Activated CD4-positive, alpha-beta T cell treated with anti-CD3 and anti-CD28 coated beads, Interleukin-2, amount 10 ng/mL, durations not matched to agents 7 days and 5 days (primary cell): ENCODE data around the gene TSR2. TPM values are rescaled to one million over a fixed set of nuclear protein-coding genes. Genes with fewer than 3 reads are reported as not detected.
"Not testable (repeated sequence)": the region's sequence is repeated elsewhere in the genome, so short reads cannot be mapped to it uniquely, and the experiment has no call there.

Experiments used
- CTCF ChIA-PET: fragments of 350-600 bp; sonication (Branson Sonifier 250); formaldehyde crosslinking; loops from one replicate; lab custom pipeline; 2021; ENCODE audit warnings: antibody characterized with exemption; lab: Charles Lee
- POLR2A ChIA-PET: fragments of 350-600 bp; sonication (Branson Sonifier 250); formaldehyde crosslinking; loops from one replicate; lab custom pipeline; 2021; ENCODE audit warnings: antibody characterized with exemption; lab: Charles Lee
- DNase-seq: peaks from one replicate; pipeline ENCODE4 v3.0.0-alpha.2; 2020
- H3K27ac Mint-ChIP-seq: one replicate; pipeline ENCODE4 v1.8.0; 2021; ENCODE audit warnings: mild to moderate bottlenecking, moderate library complexity, mixed read lengths
- H3K27me3 Mint-ChIP-seq: one replicate; pipeline ENCODE4 v1.8.0; 2021; ENCODE audit warnings: mixed read lengths
- H3K36me3 Mint-ChIP-seq: one replicate; pipeline ENCODE4 v1.8.0; 2021; ENCODE audit warnings: low read depth, mixed read lengths
- H3K4me1 Mint-ChIP-seq: one replicate; pipeline ENCODE4 v1.8.0; 2021; ENCODE audit warnings: mixed read lengths
- H3K4me3 Mint-ChIP-seq: one replicate; pipeline ENCODE4 v1.8.0; 2021; ENCODE audit warnings: mild to moderate bottlenecking, moderate library complexity, mixed read lengths
- H3K9me3 Mint-ChIP-seq: one replicate; pipeline ENCODE4 v1.8.0; 2021; ENCODE audit warnings: mixed read lengths
- total RNA-seq, 2 experiments: library from RNA; stranded (reverse); gene quantifications; one replicate each; pipeline ENCODE4 v1.2.3, GENCODE V29; 2021

TSR2 gene
- total RNA-seq, 2 experiments from 2014 or later = 33.2 to 33.6 TPM

GRCh38 chrX:54483946-54484345, 43.7 kb downstream of the TSR2 start:
- no peaks in the 10 kb centered on the region for H3K4me1 Mint-ChIP-seq
- H3K27ac Mint-ChIP-seq = no peak overlapping the region
- DNase-seq = no peak
- no peaks in the 10 kb centered on the region for H3K27me3 Mint-ChIP-seq
- ChIA-PET CTCF (interaction anchor here (0.6 kb wide), 1 partner anchor 12 kb away, joined by 3 read pairs; no protein-coding TSS in a partner anchor), POLR2A (no interaction called here)
- H3K36me3 Mint-ChIP-seq = no peaks in the 10 kb centered on the region
- H3K4me3 Mint-ChIP-seq = no peak overlapping the region
- no peaks in the 10 kb centered on the region for H3K9me3 Mint-ChIP-seq

GRCh38 chrX:54484666-54485065, 44.5 kb downstream of the TSR2 start:
- H3K27ac Mint-ChIP-seq = no peak overlapping the region
- ChIA-PET POLR2A (no interaction called here), CTCF (interaction anchor here (0.6 kb wide), 1 partner anchor 13 kb away, joined by 3 read pairs; no protein-coding TSS in a partner anchor)

GRCh38 chrX:54489819-54490218, 49.6 kb downstream of the TSR2 start:
- CTCF ChIA-PET, DNase-seq, H3K4me1 Mint-ChIP-seq, POLR2A ChIA-PET, H3K4me3 Mint-ChIP-seq, H3K36me3 Mint-ChIP-seq, H3K27ac Mint-ChIP-seq, H3K9me3 Mint-ChIP-seq: not testable (repeated sequence)
- peaks cover 15% of the 10 kb centered on the region for H3K27me3 Mint-ChIP-seq

More at GRCh38 chrX:54484666-54485065, 44.5 kb downstream of the TSR2 start:
- H3K36me3 Mint-ChIP-seq = no peaks in the 10 kb centered on the region
- no peaks in the 10 kb centered on the region for H3K27me3 Mint-ChIP-seq
- H3K4me1 Mint-ChIP-seq = no peaks in the 10 kb centered on the region
- H3K4me3 Mint-ChIP-seq = no peak overlapping the region
- no peaks in the 10 kb centered on the region for H3K9me3 Mint-ChIP-seq
- no peak for DNase-seq

GRCh38 chrX:54492340-54492739, 52.1 kb downstream of the TSR2 start:
- Mint-ChIP-seq H3K4me1 (peaks cover 6% of the 10 kb centered on the region), H3K27me3 (peaks cover 25% of the 10 kb centered on the region), H3K27ac (no peak overlapping the region), H3K4me3 (no peak overlapping the region), H3K9me3 (no peaks in the 10 kb centered on the region), H3K36me3 (peaks cover 3% of the 10 kb centered on the region)
- no peak for DNase-seq
- POLR2A ChIA-PET = no interaction called here
- CTCF ChIA-PET = no interaction called here

GRCh38 chrX:54494166-54494988, 54.2 kb downstream of the TSR2 start:
- CTCF ChIA-PET = interaction anchor here (0.6 kb wide), 1 partner anchor 54 kb away, joined by 4 read pairs; no protein-coding TSS in a partner anchor
- POLR2A ChIA-PET = no interaction called here
- H3K27me3 Mint-ChIP-seq = peaks cover 32% of the 10 kb centered on the region
- H3K9me3 Mint-ChIP-seq = no peaks in the 10 kb centered on the region
- peak overlapping the region; percentile 54 for H3K4me3 Mint-ChIP-seq
- peaks cover 6% of the 10 kb centered on the region for H3K4me1 Mint-ChIP-seq
- no peak overlapping the region for H3K27ac Mint-ChIP-seq
- H3K36me3 Mint-ChIP-seq = peaks cover 3% of the 10 kb centered on the region
- no peak for DNase-seq

Other genes starting within 250 kb of the TSR2 start
- under 1 TPM; 0.07 to 0.15 TPM for gene WNK3, start 82.4 kb upstream of the TSR2 start, total RNA-seq
- under 1 TPM; 0.05 to 0.06 TPM for gene FGD1, start 55.8 kb downstream of the TSR2 start, total RNA-seq
- gene GNL3L, start 89.8 kb downstream of the TSR2 start, total RNA-seq = 10 to 100 TPM; 53.9 to 56.4 TPM